Esophagus squamous epithelium (tissue), 5 donors: ENCODE results near the gene SCN2A. TPM values are rescaled to one million over a fixed set of nuclear protein-coding genes. Genes with fewer than 3 reads are reported as not detected.

Experiments
- DNase-seq: peaks from one replicate; lab custom pipeline; 2025; lab: John Stamatoyannopoulos, UW
- H3K27ac ChIP-seq, 4 donors: fragments of 200-600 bp; sonication (generic); one replicate each; pipeline ENCODE4 v1.5.1; 2016 to 2019; ENCODE audit warnings: mild to moderate bottlenecking in 1 of 4
- H3K27me3 ChIP-seq, 4 donors: fragments of 200-600 bp; sonication (generic); 1 replicate in 3 of 4; 2 replicates in 1 of 4; pipeline versions ENCODE4 v1.5.1 to v1.6.0; 2017 to 2021; ENCODE audit warnings: antibody characterized with exemption in 1 of 4
- H3K36me3 ChIP-seq, 3 donors: fragments of 200-600 bp; sonication (generic); one replicate each; pipeline ENCODE4 v1.5.1; 2016 to 2019
- H3K4me1 ChIP-seq, 3 donors: fragments of 200-600 bp; sonication (generic); one replicate each; pipeline ENCODE4 v1.5.1; 2017 to 2019
- H3K4me3 ChIP-seq, 4 donors: fragments of 200-600 bp; sonication (generic); 1 replicate in 3 of 4; 2 replicates in 1 of 4; pipeline ENCODE4 v1.5.1; 2016 to 2019; ENCODE audit warnings: mild to moderate bottlenecking in 2 of 4, moderate library complexity in 1 of 4
- H3K9me3 ChIP-seq, 3 donors: fragments of 200-600 bp; sonication (generic); one replicate each; pipeline ENCODE4 v1.5.1; 2016 to 2019
- POLR2A ChIP-seq, 4 donors: fragments of 450-650 bp; IDR thresholded peaks; one replicate each; pipeline ENCODE4 v1.6.1; 2017; ENCODE audit warnings: antibody characterized with exemption in 4 of 4, mild to moderate bottlenecking in 4 of 4, moderate library complexity in 3 of 4
- WGBS, 2 donors: methylation state at CpG; one replicate each; pipeline ENCODE4 v1.1.5; 2018; 5-methylcytosine and 5-hydroxymethylcytosine counted together
- intact Hi-C: fragments of 100-400 bp; cut with DNase I; formaldehyde crosslinking; loops from one replicate; pipeline ENCODE4 v1.15.0; 2022
- total RNA-seq, 4 donors: library from RNA; depleted of rRNA; stranded (reverse); fragments of >200 nt; gene quantifications; one replicate each; pipeline ENCODE4 v1.1.0, GENCODE V29; 2016
- TF ChIP-seq, protein P1 (sequence below), 6 experiments: fragments of 450-650 bp in 4 of 6; fragments of 200-600 bp in 2 of 6; sonication (generic) in 2 of 6; IDR thresholded peaks; one replicate each; pipeline ENCODE4 v1.5.1; 2016 to 2019; ENCODE audit warnings: antibody characterized with exemption in 6 of 6, mild to moderate bottlenecking in 4 of 6, moderate library complexity in 4 of 6
- donor health status: DM: yes; HTN: yes; CAD: no.

SCN2A gene
- total RNA-seq, 4 donors from 2014 or later, result 0.21 TPM; not detected in 3

DNA sequence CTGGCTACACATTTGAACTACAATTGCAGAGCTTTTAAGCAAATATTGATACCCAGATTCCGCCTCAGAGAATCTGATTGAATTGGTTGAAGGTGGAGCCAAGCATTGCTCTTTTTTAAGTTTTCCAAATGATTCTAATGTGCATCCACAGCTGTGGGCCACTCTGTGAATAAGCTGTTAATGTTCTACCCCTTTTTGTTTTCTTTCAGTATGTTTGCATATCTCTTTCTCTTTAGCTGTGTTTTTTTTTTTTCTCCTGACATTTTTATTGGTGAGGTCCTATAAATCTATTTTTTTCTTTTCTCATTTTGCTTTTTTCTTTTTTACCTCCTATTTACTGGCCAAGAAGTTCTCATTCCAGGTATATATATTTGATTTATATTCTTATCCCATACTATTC is 41.9 kb upstream of the SCN2A start:
- intact Hi-C loops, result no loop called here
- no peaks in the 10 kb centered on the region for H3K27me3 ChIP-seq
- H3K27ac ChIP-seq, result no peak overlapping the region
- WGBS, 2 donors, result 76 to 83% methylated on average over 1 of the region's 1 CpG
- TF ChIP-seq POLR2A (IDR thresholded peaks at IDR 0.05), result no peak
- TF ChIP-seq, protein P1, sequence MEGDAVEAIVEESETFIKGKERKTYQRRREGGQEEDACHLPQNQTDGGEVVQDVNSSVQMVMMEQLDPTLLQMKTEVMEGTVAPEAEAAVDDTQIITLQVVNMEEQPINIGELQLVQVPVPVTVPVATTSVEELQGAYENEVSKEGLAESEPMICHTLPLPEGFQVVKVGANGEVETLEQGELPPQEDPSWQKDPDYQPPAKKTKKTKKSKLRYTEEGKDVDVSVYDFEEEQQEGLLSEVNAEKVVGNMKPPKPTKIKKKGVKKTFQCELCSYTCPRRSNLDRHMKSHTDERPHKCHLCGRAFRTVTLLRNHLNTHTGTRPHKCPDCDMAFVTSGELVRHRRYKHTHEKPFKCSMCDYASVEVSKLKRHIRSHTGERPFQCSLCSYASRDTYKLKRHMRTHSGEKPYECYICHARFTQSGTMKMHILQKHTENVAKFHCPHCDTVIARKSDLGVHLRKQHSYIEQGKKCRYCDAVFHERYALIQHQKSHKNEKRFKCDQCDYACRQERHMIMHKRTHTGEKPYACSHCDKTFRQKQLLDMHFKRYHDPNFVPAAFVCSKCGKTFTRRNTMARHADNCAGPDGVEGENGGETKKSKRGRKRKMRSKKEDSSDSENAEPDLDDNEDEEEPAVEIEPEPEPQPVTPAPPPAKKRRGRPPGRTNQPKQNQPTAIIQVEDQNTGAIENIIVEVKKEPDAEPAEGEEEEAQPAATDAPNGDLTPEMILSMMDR (IDR thresholded peaks at IDR 0.05), result no peak
- H3K36me3 ChIP-seq, result no peaks in the 10 kb centered on the region
- H3K9me3 ChIP-seq, result no peaks in the 10 kb centered on the region
- DNase-seq, result no peak
- no peaks in the 10 kb centered on the region for H3K4me1 ChIP-seq
- H3K4me3 ChIP-seq, result no peak overlapping the region

GRCh38 chr2:165198181-165198580 is 41.0 kb upstream of the SCN2A start:
- H3K27ac ChIP-seq, result peak overlapping the region in 1 of 4 donors; percentile 1
- intact Hi-C loops, result no loop called here
- WGBS, 2 donors, result 52 to 57% methylated on average over 2 of the region's 2 CpGs

GRCh38 chr2:165202239-165202638 is 37.0 kb upstream of the SCN2A start:
- Histone ChIP-seq H3K36me3 (no peaks in the 10 kb centered on the region), H3K4me1 (no peaks in the 10 kb centered on the region), H3K27ac (no peak overlapping the region), H3K9me3 (no peaks in the 10 kb centered on the region), H3K4me3 (no peak overlapping the region), H3K27me3 (no peaks in the 10 kb centered on the region)
- WGBS, 2 donors, result 55 to 88% methylated on average over 1 of the region's 1 CpG
- intact Hi-C loops, result no loop called here
- no peak for DNase-seq
- TF ChIP-seq, protein P1 (IDR thresholded peaks at IDR 0.05), result no peak
- TF ChIP-seq POLR2A (IDR thresholded peaks at IDR 0.05), result no peak

More at GRCh38 chr2:165198181-165198580, 41.0 kb upstream of the SCN2A start:
- Histone ChIP-seq H3K27me3 (no peaks in the 10 kb centered on the region), H3K9me3 (no peaks in the 10 kb centered on the region), H3K4me3 (no peak overlapping the region), H3K4me1 (no peaks in the 10 kb centered on the region), H3K36me3 (no peaks in the 10 kb centered on the region)
- TF ChIP-seq POLR2A (IDR thresholded peaks at IDR 0.05), result no peak
- TF ChIP-seq, protein P1 (IDR thresholded peaks at IDR 0.05), result no peak
- no peak for DNase-seq

- 19 to 23% methylated on average over 8 of the region's 8 CpGs for WGBS, 2 donors
These were observed 35.3 kb upstream of the SCN2A start, which contains the start of gene SCN3A for GRCh38 chr2:165203689-165204559. TSS of gene SCN3A (minus strand) at chr2:165204050. CDS start at chr2:165176394, 27,656 bp downstream.

More at GRCh38 chr2:165203689-165204559, 35.3 kb upstream of the SCN2A start, which contains the start of gene SCN3A:
- DNase-seq, result no peak
- no peak within 1 kb of the TSS for H3K4me3 ChIP-seq
- TF ChIP-seq, protein P1 (IDR thresholded peaks at IDR 0.05), result peak; percentile 28 to 61 (median 34)
- no peak for TF ChIP-seq POLR2A (IDR thresholded peaks at IDR 0.05)
- no peak within 1 kb of the TSS for H3K27ac ChIP-seq
- H3K4me1 ChIP-seq, result no peaks in the 10 kb centered on the region
- H3K27me3 ChIP-seq, result no peaks in the 10 kb centered on the region
- H3K36me3 ChIP-seq, result no peaks in the 10 kb centered on the region
- intact Hi-C loops, result no loop called here
- H3K9me3 ChIP-seq, result no peaks in the 10 kb centered on the region
